K562 (cell line): Measurements from ENCODE around the gene NAGLU. TPM values are rescaled to one million over a fixed set of nuclear protein-coding genes. Genes with fewer than 3 reads are reported as not detected.

ENCODE experiments used
- ATAC-seq: fragments of 200-7000 bp; cut with Tn5 transposase; 3 replicates; pipeline ENCODE4 v1.9.1; 2020; ENCODE audit warnings: moderate library complexity
- BruUV-seq: library from RNA; stranded (reverse); fragments of 400-500 nt; replicated peaks from 2 replicates; lab custom pipeline; 2021; lab: Mats Ljungman, UMichigan
- CTCF ChIA-PET: fragments of 300-600 bp; formaldehyde crosslinking; extraction: SDS; loops from one replicate; lab custom pipeline; 2021; ENCODE audit warnings: low intra/inter-chr PET ratio; lab: Yijun Ruan, JAX
- POLR2A ChIA-PET: fragments of 300-600, 350-650 bp; sonication (Branson Sonifier 250); formaldehyde crosslinking; extraction: SDS; loops from one replicate; lab custom pipeline; 2021; ENCODE audit warnings: antibody characterized with exemption, inconsistent platforms; lab: Yijun Ruan, JAX
- DNase-seq, 4 experiments: peaks; one replicate each; pipeline versions ENCODE4 v3.0.0 to v3.0.0-alpha.2; 2011 to 2018; ENCODE audit warnings: low spot score in 3 of 4, mixed read lengths in 3 of 4; ENCODE audit errors: extremely low read depth in 1 of 4
- FAIRE-seq: peaks from 2 replicates; lab custom pipeline; 2011; peaks lifted over from hg19 to GRCh38; lab: Jason Lieb, UNC
- H2AFZ ChIP-seq: 2 replicates; pipeline ENCODE4 v1.6.0; 2011; ENCODE audit warnings: low read depth, low read length, control low read depth, inconsistent platforms
- H3K27ac ChIP-seq: fragments of 200-600 bp; 3 replicates; pipeline ENCODE4 v1.8.0; 2011; ENCODE audit warnings: low read depth, mild to moderate bottlenecking, control low read depth, inconsistent platforms, low read length, moderate library complexity, mixed read lengths; ENCODE audit errors: extremely low read depth
- H3K27me3 ChIP-seq, 2 experiments: fragments of 300-600 bp in 1 of 2; 2 replicates in 1 of 2; 3 replicates in 1 of 2; pipeline versions ENCODE4 v1.6.0 to v1.8.0; 2011; ENCODE audit warnings: inconsistent platforms in 2 of 2, low read length in 2 of 2, mild to moderate bottlenecking in 1 of 2, mixed read lengths in 1 of 2, moderate library complexity in 1 of 2; ENCODE audit not compliant: control insufficient read depth in 2 of 2, insufficient read depth in 2 of 2
- H3K36me3 ChIP-seq: fragments of 300-600 bp; 3 replicates; pipeline ENCODE4 v1.8.0; 2011; ENCODE audit warnings: mild to moderate bottlenecking, low read length, inconsistent platforms; ENCODE audit not compliant: control insufficient read depth, insufficient read depth
- H3K4me1 ChIP-seq, 2 experiments: fragments of 200-600 bp in 1 of 2; replicated peaks in 1 of 2; 2 replicates in 1 of 2; 3 replicates in 1 of 2; pipeline versions ENCODE4 v1.5.1 to v1.8.0; 2011; ENCODE audit warnings: inconsistent platforms in 2 of 2, low read length in 2 of 2, mild to moderate bottlenecking in 1 of 2, mixed read lengths in 1 of 2, moderate library complexity in 1 of 2; ENCODE audit not compliant: control insufficient read depth in 2 of 2, insufficient read depth in 2 of 2
- H3K4me2 ChIP-seq: 2 replicates; pipeline ENCODE4 v1.6.1; 2011; ENCODE audit warnings: low read length, control low read depth, inconsistent platforms, mixed read lengths; ENCODE audit not compliant: insufficient read depth
- H3K4me3 ChIP-seq: fragments of 200-600 bp; sonication (generic), shearing (Covaris generic); 2 replicates; pipeline ENCODE4 v1.5.1; 2016; ENCODE audit warnings: control low read depth, inconsistent platforms
- H3K79me2 ChIP-seq: fragments of 200-600 bp; 3 replicates; pipeline ENCODE4 v1.8.0; 2011; ENCODE audit warnings: low read length, inconsistent platforms; ENCODE audit not compliant: control insufficient read depth, insufficient read depth
- H3K9ac ChIP-seq, 2 experiments: 2 replicates each; pipeline versions ENCODE4 v1.6.0 to v1.6.1; 2011; ENCODE audit warnings: low read depth in 2 of 2, low read length in 2 of 2, control low read depth in 1 of 2, inconsistent platforms in 1 of 2, mild to moderate bottlenecking in 1 of 2, mixed read lengths in 1 of 2; ENCODE audit not compliant: insufficient read depth in 1 of 2
- H3K9me1 ChIP-seq: one replicate; pipeline ENCODE4 v1.6.0; 2011; ENCODE audit warnings: inconsistent platforms, mild to moderate bottlenecking, low read length, moderate library complexity; ENCODE audit not compliant: control insufficient read depth, insufficient read depth
- H3K9me3 ChIP-seq: replicated peaks from 2 replicates; pipeline ENCODE4 v1.5.1; 2011; ENCODE audit warnings: low read depth, low read length, inconsistent platforms; ENCODE audit not compliant: control insufficient read depth, insufficient read depth
- H4K20me1 ChIP-seq: replicated peaks from 2 replicates; pipeline ENCODE4 v1.6.1; 2011; ENCODE audit warnings: low read length, inconsistent platforms, mixed read lengths; ENCODE audit not compliant: control insufficient read depth, insufficient read depth
- MAFG ChIP-seq: fragments of 450-650 bp; conservative IDR thresholded peaks from 2 replicates; pipeline ENCODE4 v1.6.1; 2016; ENCODE audit warnings: missing genetic modification characterization, missing compliant biosample characterization
- POLR2G ChIP-seq: fragments of 200-400 bp; formaldehyde crosslinking; IDR thresholded peaks from 2 replicates; pipeline ENCODE4 v1.6.1; 2017; ENCODE audit warnings: low read depth, mild to moderate bottlenecking, antibody characterized with exemption, low read length, moderate library complexity
- WGBS: fragments of 100-300 bp; shearing (Covaris generic); methylation state at CpG from one replicate; pipeline ENCODE4 v1.1.6; 2016; ENCODE audit warnings: low coverage, mixed read lengths; ENCODE audit not compliant: insufficient coverage; ENCODE audit errors: missing lambda C conversion rate; 5-methylcytosine and 5-hydroxymethylcytosine counted together
- in situ Hi-C: fragments of 300-500 bp; cut with MboI; formaldehyde crosslinking; loops from 4 replicates; pipeline ENCODE4 v1.15.0; 2018; ENCODE audit warnings: inconsistent platforms, mixed read lengths
- intact Hi-C: fragments of 100-400 bp; cut with micrococcal nuclease; formaldehyde crosslinking; loops from 2 replicates; pipeline ENCODE4 v1.14.2; 2022
- polyA plus RNA-seq, 8 experiments: library from polyadenylated mRNA; depleted of rRNA in 4 of 8; stranded (reverse) in 5 of 8; unstranded in 3 of 8; fragments of >200 nt; fragmentation: Nextera tagmentation in 2 of 8; fragmentation: Illumina TruSeq in 1 of 8; extraction: Ambion mirVana in 2 of 8; extraction: Trizol in 1 of 8; gene quantifications; 2 replicates each; pipeline versions ENCODE4 v1.2.1 to v1.2.3, GENCODE V29; 2011 to 2014; ENCODE audit warnings: inconsistent platforms in 1 of 8, missing spikeins in 1 of 8
- total RNA-seq, 7 experiments: library from RNA; depleted of rRNA in 6 of 7; stranded (reverse); fragments of >200 nt in 6 of 7; fragmentation: Illumina TruSeq in 2 of 7; extraction: Trizol in 2 of 7; gene quantifications; 2 replicates each; pipeline versions ENCODE4 v1.2.1 to v1.2.3, GENCODE V29; 2011 to 2021; ENCODE audit warnings: low replicate concordance in 1 of 7

Gene NAGLU
- total and polyA plus RNA-seq, 9 of the 15 experiments (the other 6 are each of a cell fraction or from before 2014, with no cell fraction given): 0.04 to 21.5 (median 8.5) TPM

DNA sequence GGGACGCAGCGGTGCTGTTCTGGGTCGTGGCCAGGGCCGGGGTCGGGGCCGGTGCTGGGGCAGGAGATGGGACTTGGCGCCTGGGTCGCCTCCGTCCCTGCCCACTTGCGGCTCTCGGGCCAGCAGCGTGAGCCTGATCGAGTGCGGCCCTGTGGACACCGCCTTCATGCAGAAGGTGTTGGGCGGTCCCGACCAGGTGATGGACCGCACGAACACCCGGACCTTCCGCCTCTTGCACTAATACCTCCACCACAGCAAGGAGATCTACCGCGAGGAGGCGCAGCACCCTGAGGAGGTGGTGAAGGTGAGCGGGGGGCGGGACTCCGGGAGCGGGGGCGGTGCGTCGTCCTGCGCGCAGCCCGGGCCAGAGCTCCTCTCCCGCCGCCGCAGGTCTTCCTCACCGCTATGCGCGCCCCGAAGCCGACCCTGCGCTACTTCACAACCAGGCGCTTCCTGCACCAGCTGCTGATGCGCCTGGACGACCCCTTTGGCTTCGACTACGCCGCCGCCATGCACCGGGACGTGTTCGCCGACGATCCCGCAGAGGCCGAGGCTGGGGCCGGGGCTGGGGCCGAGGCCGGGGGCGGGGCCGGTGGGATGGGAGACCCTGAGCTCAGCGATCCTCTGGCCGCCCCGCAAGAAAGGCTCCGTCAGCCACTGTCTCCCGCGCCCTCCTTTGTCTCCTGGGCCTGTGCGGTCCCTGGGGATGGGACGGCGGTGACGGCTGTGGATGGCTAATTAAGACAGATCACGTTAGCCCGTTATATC is 12.2 kb downstream of the NAGLU start:
- Histone ChIP-seq H3K9ac (no peak overlapping the region; a peak in 1 of 4 replicates), H3K27me3 (no peaks in the 10 kb centered on the region), H3K9me1 (no peaks in the 10 kb centered on the region), H2AFZ (no peak overlapping the region), H3K36me3 (peaks cover 13% of the 10 kb centered on the region; the same call in 1 of the 3 replicates), H3K4me2 (no peak overlapping the region), H3K9me3 (no peaks in the 10 kb centered on the region), H3K79me2 (peaks cover 5% of the 10 kb centered on the region), H3K27ac (no peak overlapping the region), H3K4me1 (peaks cover 5 to 36% of the 10 kb centered on the region in 2 experiments; a peak in 4 of 5 replicates), H4K20me1 (no peaks in the 10 kb centered on the region), H3K4me3 (no peak overlapping the region)
- no TSS peak for BruUV-seq
- peak in 1 of 4 experiments; percentile 9 for DNase-seq
- POLR2A ChIA-PET: interaction anchor here (0.5 to 0.9 kb wide), 3 partner anchors 23 to 739 kb away, joined by 3 read pairs; no protein-coding TSS in a partner anchor
- no peak for FAIRE-seq
- intact Hi-C loops (no loop called here), in situ Hi-C loops (no loop called here)
- WGBS: 98% methylated on average over 32 of the region's 74 CpGs
- no peak for ATAC-seq
- TF ChIP-seq MAFG (tag) (no peak), POLR2G (peak; percentile 42; the same call in 1 of the 2 replicates)
- CTCF ChIA-PET: no interaction called here
